GM18520 (cell line): ENCODE data around the gene GBE1.

Experiments
- ATAC-seq: cut with Tn5 transposase; IDR thresholded peaks from one replicate; pipeline ENCODE4 v1.9.1; 2021; ENCODE audit not compliant: unreplicated experiment

Gene GBE1

GRCh38 chr3:81477740-81478139 lies 283.7 kb downstream of the GBE1 start:
- ATAC-seq, result no peak

- no peak for ATAC-seq
These were observed 284.8 kb downstream of the GBE1 start for GRCh38 chr3:81476692-81477091.

GRCh38 chr3:81472600-81473362 lies 288.7 kb downstream of the GBE1 start:
- no peak for ATAC-seq

GRCh38 chr3:81470524-81471278 lies 290.7 kb downstream of the GBE1 start:
- ATAC-seq, result no peak

- ATAC-seq, result no peak
These were observed 293.1 kb downstream of the GBE1 start for GRCh38 chr3:81468391-81468790.

GRCh38 chr3:81466201-81466560 lies 295.3 kb downstream of the GBE1 start:
- ATAC-seq, result no peak

- no peak for ATAC-seq
These were observed 295.8 kb downstream of the GBE1 start for GRCh38 chr3:81465510-81466200.

- ATAC-seq, result no peak
These were observed 297.7 kb downstream of the GBE1 start for GRCh38 chr3:81463781-81464180.

- no peak for ATAC-seq
These were observed 298.5 kb downstream of the GBE1 start for GRCh38 chr3:81462921-81463320.

GRCh38 chr3:81459733-81460132 lies 301.7 kb downstream of the GBE1 start:
- no peak for ATAC-seq

GRCh38 chr3:81452418-81452817 lies 309.0 kb downstream of the GBE1 start:
- no peak for ATAC-seq

- no peak for ATAC-seq
These were observed 309.8 kb downstream of the GBE1 start for GRCh38 chr3:81451611-81452010.

- no peak for ATAC-seq
These were observed 310.3 kb downstream of the GBE1 start for GRCh38 chr3:81451140-81451539.

- no peak for ATAC-seq
These were observed 314.6 kb downstream of the GBE1 start for GRCh38 chr3:81446806-81447205.

GRCh38 chr3:81445712-81446111 lies 315.7 kb downstream of the GBE1 start:
- no peak for ATAC-seq

GRCh38 chr3:81444817-81445460 lies 316.5 kb downstream of the GBE1 start:
- ATAC-seq, result no peak

- ATAC-seq, result no peak
These were observed 317.5 kb downstream of the GBE1 start for GRCh38 chr3:81443958-81444357.

- no peak for ATAC-seq
These were observed 318.0 kb downstream of the GBE1 start for GRCh38 chr3:81443457-81443782.

- ATAC-seq, result no peak
These were observed 318.5 kb downstream of the GBE1 start for GRCh38 chr3:81442758-81443456.

GRCh38 chr3:81440661-81441060 lies 320.8 kb downstream of the GBE1 start:
- ATAC-seq, result no peak
